Cerebellar cortex (tissue), 1 donor: ENCODE results near the gene TMEM119.

Source experiments
- DNase-seq: peaks from one replicate; pipeline ENCODE4 v3.0.0-alpha.2; 2015; ENCODE audit warnings: low spot score

Gene TMEM119

GRCh38 chr12:108616359-108616758 lies 18.5 kb upstream of the TMEM119 start:
- DNase-seq = no peak

- DNase-seq = no peak
These were observed 18.0 kb upstream of the TMEM119 start for GRCh38 chr12:108615918-108616317.

- DNase-seq = no peak
These were observed 16.8 kb upstream of the TMEM119 start for GRCh38 chr12:108614639-108615038.

GRCh38 chr12:108614041-108614440 lies 16.2 kb upstream of the TMEM119 start:
- no peak for DNase-seq

GRCh38 chr12:108613548-108613947 lies 15.7 kb upstream of the TMEM119 start:
- DNase-seq = no peak

GRCh38 chr12:108612788-108613282 lies 15.0 kb upstream of the TMEM119 start:
- DNase-seq = no peak

GRCh38 chr12:108611884-108612415 lies 14.1 kb upstream of the TMEM119 start:
- DNase-seq = peak; percentile 35

GRCh38 chr12:108610856-108611605 lies 13.1 kb upstream of the TMEM119 start:
- DNase-seq = no peak

- DNase-seq = no peak
These were observed 12.5 kb upstream of the TMEM119 start for GRCh38 chr12:108610336-108610815.

GRCh38 chr12:108609537-108610335 lies 11.9 kb upstream of the TMEM119 start:
- DNase-seq = no peak

- no peak for DNase-seq
These were observed 10.7 kb upstream of the TMEM119 start for GRCh38 chr12:108608616-108609015.

GRCh38 chr12:108607981-108608600 lies 10.2 kb upstream of the TMEM119 start:
- DNase-seq = no peak

GRCh38 chr12:108606492-108606891 lies 8.6 kb upstream of the TMEM119 start:
- DNase-seq = no peak

GRCh38 chr12:108605690-108606406 lies 8.0 kb upstream of the TMEM119 start:
- no peak for DNase-seq

GRCh38 chr12:108605000-108605689 lies 7.3 kb upstream of the TMEM119 start:
- no peak for DNase-seq

GRCh38 chr12:108604208-108604941 lies 6.5 kb upstream of the TMEM119 start:
- DNase-seq = no peak

GRCh38 chr12:108603743-108604142 lies 5.9 kb upstream of the TMEM119 start:
- DNase-seq = no peak

- no peak for DNase-seq
These were observed 5.3 kb upstream of the TMEM119 start for GRCh38 chr12:108602976-108603704.

- no peak for DNase-seq
These were observed 4.4 kb upstream of the TMEM119 start for GRCh38 chr12:108602209-108602705.

GRCh38 chr12:108600702-108601007 lies 2.8 kb upstream of the TMEM119 start:
- DNase-seq = no peak
